ENCODE results near the gene EXOC4.

Gene EXOC4

DNA sequence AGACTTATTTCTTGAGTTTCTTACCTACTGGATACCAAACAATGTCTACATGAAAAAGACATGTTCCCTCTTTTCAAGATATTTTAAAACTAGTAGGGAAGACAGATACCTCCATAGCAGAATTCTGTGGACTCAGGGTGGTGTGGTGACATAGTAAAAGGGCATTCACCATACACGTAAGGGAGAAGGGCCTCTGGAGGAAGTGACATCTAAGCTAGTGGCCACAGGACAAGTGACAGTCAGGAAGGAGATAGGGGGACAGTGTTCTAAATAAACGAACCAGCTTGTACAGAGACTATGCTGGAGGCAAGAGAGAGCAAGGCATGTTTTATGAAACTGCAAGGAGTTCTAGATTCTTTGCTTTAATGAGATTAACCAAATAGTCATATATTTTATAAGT lies 552.5 kb downstream of the EXOC4 start:
- DNase-seq: no peak

DNA sequence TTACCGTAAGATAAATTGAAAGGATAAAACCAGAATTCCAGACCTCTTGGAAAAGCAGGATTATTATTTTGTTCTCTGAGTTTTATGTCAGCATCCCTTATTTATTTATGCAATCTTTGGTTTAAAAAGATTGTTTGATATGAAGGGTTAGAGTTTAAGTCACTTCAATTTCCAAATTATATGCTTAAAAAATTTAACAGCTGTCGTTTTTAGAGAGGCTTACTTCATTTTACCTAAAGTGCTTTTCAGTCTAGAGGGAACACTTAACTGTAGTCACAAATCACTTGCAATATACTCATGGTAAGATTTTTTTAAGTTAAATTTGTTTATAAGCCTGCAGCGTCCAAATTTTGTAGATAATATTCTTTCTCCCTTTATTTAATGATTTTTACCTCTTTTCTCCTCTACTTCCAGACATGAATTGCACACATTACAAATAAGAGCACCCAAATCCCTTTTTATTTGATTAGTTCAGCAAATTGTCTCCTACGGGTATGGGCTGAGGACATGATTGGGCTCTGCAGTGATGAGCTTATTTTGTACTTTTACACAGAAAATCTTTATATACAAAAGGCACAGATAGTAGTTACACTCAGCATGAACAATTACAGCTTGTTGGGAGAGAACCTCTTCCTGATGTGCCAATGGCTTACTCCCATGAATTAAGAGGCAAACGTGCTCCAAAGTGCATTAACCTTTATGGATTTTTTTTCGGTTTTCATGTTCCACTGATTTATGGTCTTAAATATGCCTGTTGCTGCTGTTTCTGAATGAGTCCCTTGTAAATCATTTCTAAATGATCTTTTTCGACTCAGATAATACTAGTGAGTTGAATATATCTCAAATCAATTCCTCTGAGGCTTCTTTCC lies 555.0 kb downstream of the EXOC4 start:
- DNase-seq: peak; percentile 11

DNA sequence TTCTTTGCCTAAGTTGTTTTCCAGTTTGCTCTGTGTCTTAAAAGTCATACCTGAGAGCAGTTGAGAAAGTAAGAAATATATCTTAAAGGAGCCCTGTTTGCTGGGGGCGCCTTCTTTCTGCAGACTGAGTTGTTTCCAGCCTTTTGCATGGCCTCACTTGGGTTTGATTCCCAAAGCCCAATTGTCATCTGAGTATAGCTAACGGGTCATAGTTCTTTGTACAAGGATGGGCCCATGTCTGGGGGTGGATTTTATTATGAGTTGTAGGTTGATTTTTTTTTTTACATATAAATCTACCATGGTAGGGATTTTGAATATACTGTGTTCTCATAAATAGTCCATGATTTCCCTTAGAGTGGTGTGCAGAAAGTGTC lies 555.6 kb downstream of the EXOC4 start:
- no peak for DNase-seq

DNA sequence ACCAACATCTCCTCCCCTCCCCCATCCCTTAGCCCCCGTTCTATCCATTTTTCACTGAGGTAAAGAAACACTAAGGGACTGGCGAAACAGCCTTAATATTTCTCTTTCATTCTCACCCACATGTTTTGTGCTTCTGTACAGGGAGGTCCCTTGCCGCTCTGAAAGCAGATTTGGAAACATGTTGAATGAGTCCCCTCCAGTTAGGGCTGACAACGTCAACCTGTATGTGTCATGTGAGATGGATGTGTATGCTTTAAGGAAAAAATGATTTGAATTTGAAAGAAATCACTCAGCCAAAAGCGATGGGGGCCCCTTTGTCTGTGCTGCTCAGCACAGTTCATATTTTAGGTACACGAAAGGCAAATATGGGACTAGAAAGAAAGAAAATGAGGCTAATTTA lies 560.0 kb downstream of the EXOC4 start:
- no peak for DNase-seq

DNA sequence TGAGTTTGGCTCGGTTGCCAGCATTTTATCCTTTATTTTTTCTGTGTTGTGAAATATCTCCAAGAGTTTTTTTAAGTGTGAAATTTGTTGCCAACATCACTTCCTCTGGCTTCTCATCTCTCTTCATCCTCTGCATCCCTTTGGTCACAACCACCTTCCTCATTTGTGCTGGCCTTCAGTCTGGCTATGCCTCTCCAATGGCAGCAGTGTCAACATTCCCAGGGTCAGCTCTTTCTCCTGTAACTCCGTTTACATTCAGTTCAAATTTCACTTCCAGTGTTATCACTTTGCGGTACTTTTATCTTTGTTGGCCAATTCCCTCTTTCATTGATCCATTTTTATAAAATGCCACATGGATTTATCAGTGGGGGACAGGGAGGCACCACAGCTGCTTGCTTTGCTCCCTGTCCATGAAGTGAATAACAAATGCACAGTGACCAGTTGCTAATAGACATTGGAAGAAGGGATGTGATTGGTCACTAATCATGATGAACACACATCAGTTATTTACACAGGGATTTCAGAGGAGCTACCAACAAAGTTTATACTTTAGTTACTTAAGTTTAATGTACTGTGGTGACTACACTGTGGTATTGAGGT lies 562.8 kb downstream of the EXOC4 start:
- no peak for DNase-seq

DNA sequence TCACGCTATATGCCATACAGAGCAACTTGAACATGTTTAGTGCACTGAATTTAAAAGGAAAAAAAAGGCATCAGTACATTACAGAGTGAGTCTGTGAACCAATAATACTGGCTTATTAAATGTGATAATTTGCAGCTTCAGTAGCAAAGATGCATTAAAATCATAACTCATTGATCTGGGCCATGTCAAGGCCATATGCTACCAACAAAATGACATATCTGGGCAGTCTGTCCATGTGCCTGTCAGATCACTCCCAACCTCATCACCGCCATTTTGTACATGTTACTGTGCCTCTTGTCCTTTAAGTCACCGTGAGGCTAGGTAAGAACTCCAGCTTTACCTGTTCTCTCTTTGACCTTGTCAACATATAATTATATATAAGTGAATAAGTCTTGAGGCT lies 566.8 kb downstream of the EXOC4 start:
- DNase-seq: no peak

DNA sequence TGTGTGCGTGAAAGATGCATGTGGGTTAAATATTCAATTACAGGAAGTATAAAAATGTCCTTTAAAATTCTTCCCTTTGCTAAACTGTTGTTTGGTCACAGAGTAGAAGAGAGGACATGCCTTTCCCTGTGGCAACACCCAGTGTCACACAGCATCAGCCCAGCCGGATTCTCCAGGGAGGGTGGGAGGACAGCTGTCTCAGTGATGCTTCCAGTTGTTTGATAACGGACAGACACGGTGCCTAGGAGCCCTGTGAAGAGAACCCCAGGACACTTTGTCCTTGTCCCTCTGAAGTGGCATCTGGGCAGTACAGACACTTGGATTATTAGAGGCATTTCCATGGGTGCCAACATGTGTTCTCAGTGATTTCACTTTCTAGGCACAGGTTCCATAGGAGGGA lies 567.7 kb downstream of the EXOC4 start:
- DNase-seq: no peak

DNA sequence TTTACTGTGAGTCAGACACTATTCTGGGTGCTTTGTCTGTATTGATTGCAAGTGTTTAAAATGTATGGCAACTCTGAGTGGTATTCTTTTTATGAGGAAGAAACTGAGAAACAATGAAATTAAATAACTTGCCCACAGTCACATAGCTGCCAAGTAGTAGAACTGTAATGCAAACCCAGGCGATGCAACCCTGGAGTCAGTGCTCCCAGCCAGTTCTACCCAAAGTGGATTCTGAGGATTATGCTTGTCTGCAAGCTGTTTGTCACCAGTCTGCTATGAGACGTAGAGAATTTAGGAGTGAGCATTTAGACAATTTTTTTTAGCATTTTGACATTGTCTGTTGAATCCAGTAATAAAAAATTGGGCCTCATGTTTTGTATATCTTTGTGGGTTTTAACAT lies 568.3 kb downstream of the EXOC4 start:
- DNase-seq: no peak

DNA sequence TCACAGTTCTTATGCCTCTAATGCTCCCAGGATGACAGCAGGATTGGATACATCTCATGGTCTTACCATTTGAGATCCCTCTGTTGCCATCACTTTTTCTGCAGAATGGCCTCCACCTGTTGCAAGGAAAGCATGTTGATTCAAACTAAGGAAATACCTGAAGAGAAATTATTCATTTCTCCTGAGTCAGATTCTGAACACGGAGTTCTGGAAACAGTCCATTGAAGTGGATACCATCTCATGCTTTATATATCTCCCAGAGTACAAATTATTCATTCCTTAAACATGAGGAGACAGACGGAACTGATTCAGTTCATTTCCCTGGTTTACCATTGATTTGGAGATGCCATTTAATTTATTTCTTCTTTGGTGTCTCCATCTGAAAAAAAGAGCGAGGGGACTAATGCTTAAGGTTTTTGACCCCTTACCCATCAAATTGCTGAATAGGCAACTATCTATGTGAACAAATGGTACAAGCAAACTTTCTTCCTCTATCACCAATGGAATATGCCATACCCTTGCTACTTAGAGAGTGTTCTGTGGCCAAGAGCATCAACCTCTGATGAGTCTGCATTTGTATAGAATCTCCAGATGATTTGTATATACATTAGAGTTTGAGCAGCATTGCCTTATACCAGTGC lies 569.2 kb downstream of the EXOC4 start:
- DNase-seq: no peak

DNA sequence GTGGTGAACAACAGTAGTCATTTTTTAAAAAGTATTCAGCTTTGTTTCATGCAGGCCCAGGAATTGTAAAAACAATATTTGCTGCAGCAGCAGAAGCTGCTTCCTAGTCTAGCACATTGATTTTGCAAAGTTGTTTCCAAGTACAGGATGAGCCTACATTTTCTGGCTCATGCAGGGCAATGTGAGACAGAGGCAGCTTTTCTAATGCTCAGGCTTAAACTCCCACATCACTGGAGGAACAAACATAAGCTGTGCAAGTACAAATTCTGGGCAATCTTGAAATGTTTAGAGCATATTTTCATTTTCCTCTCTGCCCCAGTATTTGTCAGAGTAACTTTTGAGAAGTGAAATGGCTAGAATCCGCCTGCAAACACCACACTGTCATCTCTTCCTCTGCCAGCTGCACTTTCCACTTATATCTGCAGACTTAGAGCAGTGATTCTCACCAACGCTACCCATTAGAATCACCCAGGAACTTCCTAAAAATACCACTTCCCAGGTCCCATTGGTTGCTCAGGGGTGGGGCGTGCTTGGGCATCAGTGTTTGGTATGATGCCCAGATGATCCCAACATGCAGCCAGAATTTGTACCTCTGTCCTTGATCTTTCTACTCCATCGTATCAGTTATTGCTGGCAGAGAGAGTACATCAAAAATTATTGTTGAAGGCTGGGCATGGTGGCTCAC lies 570.1 kb downstream of the EXOC4 start:
- DNase-seq: no peak

DNA sequence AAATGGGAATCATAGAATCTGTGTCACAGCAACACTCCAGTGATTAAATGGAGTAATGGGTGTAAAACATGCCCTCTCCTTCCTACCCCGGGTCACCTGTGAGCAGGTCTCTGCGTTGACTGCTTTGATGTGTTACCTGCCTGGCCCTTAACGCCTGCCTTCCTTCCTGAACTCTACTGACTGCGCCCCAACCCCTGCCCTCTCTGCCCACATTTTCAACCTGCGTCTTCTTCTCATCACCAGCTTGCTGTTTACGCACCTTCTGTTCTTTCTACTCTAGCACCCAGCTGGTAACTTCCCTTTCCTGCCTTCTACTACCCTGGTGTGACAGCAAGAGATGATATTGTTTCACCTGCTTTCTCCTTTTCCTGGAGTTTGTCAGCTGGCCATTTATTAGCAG lies 571.3 kb downstream of the EXOC4 start:
- no peak for DNase-seq

DNA sequence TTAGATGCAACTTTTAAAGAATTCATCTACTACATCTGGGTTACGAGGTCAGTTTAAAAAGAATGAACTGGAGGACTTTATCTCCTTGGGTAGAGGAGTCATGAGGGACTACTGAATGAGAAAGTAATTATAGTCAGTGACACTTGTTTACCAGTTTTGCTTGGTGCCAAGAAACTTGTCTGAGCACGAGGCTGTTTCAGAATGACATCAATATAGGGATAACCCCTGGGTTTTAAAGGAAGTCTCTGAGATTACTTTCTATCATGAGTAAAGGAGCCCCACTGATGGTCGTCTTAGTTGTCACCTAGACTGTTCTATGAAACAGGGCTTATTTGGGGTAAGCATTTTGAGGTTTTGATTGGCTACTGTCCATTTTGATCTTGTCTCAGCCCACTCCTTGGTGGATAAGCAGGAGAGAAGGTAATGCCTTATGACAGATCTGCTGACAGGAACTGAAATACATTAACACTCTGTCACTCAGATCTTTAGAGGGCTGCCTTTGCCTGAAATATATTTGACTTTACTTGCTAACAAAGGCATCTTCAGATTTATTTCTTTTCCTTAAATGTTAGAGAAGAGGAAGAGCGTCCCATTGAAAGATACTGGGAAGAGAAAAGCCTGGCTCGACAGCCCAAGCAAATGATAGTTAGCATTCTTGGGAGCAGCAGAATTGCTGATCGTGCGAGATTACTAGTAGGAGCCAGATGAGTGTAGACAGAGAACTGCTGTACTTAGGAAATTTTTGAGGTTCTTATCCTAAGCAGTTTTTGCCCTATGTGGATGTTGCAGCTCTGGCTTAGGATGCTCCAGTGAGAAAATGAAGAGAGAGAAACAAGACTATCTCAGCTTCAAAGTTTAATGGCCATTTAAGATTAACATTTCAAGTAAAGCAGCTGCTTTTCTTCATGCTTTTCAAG lies 575.1 kb downstream of the EXOC4 start:
- DNase-seq: no peak

DNA sequence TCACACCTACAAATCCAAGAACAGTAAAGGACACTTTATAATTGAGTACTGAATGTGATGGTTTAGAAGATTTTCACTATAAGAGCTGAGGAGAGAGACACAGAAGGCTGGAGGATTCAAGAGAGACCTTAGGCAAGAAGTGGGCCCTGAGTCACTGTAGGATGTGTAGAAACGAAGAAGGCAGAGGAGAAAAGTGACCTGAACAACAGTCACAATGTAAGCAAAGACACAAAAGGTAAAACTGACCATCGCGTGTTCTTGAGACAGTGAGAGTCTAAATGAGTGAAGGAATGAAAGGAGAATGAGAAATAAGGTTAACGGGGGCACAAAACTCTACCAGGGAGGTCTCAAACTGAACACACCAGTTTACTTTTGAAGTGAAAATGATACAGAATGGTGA lies 576.0 kb downstream of the EXOC4 start:
- no peak for DNase-seq

DNA sequence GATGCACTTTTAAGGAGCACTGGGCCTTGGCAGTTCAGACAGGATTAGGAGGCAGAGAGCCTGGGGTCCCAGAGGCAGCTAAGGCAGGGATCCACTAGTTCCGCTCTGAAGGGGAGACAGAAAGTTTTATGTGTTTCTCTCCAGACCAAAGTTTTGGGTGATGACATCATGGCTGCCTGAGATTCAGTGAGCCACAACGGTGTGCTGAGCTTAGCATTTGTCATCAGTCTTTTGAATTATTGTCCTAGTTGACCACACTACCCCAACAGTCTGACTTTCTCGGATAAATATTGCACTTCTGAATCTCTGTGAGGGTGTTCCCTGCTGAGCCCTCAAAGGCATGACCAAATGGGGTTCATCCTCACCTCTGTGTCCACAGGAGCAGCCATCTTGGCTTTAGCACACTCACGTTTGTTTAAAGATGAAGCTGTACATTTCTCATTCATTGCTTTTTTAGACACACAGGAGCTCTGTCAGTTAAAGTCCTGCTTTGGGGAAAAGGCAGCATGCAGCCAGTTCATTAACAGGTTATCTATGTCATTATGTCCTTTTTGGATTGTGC lies 576.5 kb downstream of the EXOC4 start:
- no peak for DNase-seq

DNA sequence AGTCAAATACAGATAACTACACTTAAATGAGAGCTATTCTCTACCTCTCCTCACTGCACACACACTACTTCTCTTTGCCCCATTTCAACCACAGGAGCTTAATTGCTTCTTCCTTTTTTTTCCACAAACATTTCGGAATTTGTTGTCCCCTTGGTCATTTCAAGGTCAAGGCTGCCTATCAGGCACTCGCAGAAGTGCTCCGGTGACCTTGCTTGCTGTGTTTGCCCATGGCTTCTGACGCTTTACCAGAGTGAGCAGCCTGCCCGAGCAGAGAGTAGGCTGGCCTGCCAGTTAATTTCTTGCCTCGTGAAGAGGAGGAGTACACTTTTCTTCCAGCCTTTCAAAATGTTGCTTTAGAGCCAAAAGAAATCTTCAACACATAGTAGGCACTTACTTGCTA lies 577.2 kb downstream of the EXOC4 start:
- DNase-seq: no peak

DNA sequence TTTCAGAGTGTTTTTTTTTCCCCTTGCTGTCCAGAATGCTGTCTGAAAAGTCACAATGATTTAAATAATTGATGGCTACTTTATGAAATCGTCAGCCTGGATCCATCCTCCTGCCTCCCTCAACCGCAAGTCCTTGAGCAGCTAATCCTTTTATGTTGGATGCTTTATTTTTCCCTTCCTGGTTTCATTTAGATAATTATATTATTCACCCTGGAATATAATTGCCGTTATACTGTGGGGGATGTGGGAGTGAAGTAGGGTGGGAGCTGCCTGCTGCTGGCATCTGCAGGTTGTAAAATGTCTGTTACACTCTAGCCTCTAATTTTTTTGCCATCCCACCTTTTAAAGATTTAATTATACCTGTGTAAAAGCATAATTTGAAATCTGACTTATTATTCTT lies 583.8 kb downstream of the EXOC4 start:
- DNase-seq: no peak

DNA sequence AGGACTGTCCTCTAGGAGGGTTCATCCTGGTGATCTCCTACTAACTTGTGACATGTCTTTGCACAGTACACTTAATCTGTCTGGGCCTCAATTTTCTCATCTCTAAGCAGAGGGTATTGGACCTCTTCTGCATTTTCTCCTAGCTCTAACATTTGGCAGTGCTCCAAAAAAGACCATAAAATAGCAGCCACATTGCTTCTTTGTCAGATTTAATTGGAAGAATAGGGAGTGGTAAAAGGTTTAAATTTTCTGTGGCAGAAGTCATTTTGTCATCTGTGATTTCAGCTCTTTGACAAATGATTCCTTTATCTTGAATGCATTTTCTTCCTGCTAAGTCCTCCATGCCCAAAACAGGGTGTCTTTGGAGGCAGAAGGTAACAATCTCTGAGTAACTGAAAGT lies 584.3 kb downstream of the EXOC4 start:
- no peak for DNase-seq

DNA sequence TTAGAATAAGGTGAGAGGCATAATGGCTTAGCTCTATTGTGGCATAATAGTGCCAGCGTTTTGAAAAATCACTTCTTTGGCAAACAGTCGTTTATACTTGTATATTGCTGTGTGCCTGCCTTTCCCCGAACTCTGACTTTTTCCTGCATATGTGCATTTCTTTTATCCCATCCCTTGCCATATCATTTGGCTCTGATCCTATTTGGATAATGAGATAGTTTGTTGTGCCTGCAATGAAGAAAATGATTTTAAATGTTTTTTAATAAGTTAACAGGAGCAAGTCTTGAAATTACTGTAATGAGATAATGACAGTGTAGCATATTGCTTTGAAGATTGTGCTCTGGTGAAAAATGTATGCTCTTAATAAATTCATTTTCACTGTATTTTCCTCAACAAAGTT lies 586.2 kb downstream of the EXOC4 start:
- no peak for DNase-seq

DNA sequence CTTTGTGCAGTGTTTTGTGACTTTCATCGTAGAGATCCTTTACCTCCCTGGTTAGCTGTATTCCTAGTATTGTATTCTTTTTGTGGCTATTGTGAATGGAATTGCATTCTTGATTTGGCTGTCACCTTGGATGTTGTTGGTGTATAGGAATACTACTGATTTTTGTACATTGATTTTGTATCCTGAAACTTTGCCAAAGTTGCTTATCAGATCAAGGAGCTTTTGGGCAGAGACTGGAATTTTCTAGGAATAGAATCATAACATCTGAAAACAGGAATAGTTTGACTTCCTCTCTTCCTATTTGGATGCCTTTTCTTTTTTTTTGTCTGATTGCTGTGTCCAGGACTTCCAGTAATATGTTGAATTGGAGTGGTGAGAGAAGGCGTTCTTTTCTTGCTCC lies 590.5 kb downstream of the EXOC4 start:
- DNase-seq: no peak

DNA sequence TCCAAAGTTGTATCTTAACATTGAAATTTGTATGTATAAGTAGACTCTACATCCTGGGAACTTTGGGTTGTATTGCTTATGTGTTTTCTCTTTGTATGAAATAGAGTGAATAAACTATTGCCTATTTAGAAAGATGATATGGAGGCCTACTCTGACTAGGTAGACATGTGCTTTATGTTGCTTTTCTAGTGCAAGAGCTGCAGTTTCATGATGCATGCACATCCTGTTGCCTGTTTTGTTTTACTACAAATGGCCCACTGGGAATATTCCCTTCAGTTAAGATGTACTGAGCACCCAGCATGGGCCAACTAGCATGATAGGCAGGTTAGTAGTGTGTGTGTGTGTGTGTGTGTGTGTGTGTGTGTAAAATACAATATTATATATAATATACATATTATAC lies 592.1 kb downstream of the EXOC4 start:
- DNase-seq: no peak

DNA sequence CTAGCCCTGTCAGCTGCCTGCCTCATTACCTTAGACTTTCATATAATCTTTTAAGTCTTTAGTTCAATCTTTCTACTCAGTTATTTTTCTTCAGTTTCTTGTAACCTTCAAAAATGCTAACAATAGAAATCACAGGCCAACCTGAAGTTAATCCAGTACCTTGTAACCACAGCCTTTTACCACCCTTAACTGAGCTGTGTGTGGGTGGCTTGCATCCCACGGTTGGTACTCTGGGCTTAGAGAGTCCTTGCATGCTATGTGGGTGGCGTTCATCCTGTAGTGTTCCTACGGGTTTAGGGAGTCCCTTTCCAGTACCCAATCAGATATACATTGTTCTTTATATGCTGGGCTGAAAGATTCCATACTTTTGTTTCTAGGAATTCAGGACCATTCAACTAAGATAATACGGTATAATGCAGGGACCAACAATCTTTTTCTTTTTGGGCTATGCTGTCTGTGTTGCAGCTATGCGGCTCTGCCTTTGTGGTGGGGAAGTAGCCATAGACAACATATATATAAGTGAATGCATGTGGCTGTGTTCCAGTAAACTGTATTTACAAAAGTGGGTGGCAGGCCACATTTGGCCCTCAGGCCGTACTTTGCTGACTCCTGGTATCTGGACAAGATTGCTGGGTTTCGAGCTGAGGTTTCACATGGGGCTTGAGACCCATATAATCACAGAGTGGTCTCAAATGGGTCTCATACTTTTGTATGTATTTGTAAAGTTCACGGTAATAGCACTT lies 593.5 kb downstream of the EXOC4 start:
- DNase-seq: no peak

Measured in NCI-H524 treated with DMSO at 0.1 percent for 48 hours (cell line).